Muscle of arm (tissue), 12 donors: ENCODE data around the gene EIF2AK3. TPM values are rescaled to one million over a fixed set of nuclear protein-coding genes. Genes with fewer than 3 reads are reported as not detected.
"Not testable (repeated sequence)": the region's sequence is repeated elsewhere in the genome, so short reads cannot be mapped to it uniquely, and the experiment has no call there.

Source experiments
- DNase-seq: peaks from one replicate; pipeline ENCODE4 v3.0.0-alpha.2; 2013
- polyA plus RNA-seq, 12 donors: library from polyadenylated mRNA; unstranded; fragments of 120-200 nt; gene quantifications; one replicate each; pipeline ENCODE4 v1.2.1, GENCODE V29; 2013; ENCODE audit not compliant: insufficient read length in 12 of 12

Gene EIF2AK3
- polyA plus RNA-seq, 12 donors = 16.1 to 32.7 (median 22.8) TPM; not detected in 1

DNA sequence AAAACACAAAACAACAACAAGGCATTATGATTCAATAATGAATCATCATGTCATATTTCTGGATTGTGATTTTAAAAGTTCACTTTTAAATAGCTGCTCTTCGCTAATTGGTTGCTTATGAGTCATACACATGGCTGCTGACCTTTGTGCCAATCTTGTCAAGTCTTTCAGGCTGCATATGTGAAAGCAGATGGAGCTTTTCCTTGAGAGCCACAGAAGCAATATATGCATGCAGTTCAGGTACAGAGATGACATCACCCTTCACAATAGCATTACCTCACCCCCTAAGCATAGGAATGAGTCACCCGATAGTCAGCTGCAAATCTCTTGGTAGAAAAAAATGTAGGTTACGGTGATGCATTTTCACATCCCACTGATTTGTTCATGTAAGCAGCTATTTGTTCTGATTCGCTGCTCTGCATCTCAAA, 27.2 kb downstream of the EIF2AK3 start:
- DNase-seq = peak; percentile 36

- no peak for DNase-seq
Measured at GRCh38 chr2:88599527-88599926, 27.7 kb downstream of the EIF2AK3 start.

DNA sequence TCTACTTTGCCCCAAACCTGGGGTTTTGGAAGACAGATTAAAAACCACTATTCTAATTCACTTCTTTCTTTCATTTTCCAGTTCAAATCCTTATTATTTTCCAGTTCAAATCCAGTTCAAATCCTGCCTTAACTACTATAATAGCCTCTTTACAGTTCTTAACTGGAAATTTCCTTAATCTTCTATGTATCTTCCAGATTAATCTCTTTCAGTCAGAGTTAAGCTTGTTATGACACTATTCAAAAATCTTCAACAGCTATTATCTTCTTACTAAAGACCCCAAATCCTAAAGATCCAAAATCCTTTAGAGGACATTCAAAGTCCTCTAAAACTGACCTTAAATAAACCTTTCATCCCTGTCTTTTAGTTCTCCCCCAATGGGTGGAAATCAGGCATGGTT, 30.1 kb downstream of the EIF2AK3 start:
- no peak for DNase-seq

- DNase-seq = no peak
Measured at GRCh38 chr2:88596141-88596830, 31.0 kb downstream of the EIF2AK3 start.

- no peak for DNase-seq
Measured at GRCh38 chr2:88591698-88592097, 35.6 kb downstream of the EIF2AK3 start.

DNA sequence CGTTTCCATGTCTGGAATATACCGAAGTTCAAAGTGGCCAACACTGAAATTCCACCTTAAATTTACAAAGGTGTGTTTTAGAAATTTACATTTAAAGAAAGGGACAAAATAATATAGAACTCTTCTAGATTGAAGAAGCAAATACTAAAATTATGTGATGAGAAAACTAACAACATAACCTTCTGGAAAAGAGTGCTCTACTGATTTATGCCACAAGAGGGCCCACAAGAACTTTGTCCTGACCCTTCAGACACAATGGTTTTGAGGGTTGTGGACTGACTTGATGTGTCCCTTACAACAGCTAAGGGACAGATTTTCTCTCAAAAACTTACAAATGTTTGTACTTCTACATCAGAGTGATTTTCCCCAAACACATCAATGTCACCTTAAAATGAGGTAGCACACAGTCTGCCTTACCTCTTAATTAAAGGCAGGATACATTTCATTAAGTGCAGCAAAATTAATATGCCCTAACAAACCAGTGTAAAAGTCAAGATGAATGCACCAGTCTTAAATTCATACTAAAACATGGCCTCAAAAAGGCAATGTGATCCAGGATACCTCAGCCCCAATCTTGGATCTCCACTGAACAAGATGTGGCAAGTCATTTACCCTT, 36.2 kb downstream of the EIF2AK3 start:
- DNase-seq = peak; percentile 48

GRCh38 chr2:88585969-88586368, 41.3 kb downstream of the EIF2AK3 start:
- no peak for DNase-seq

GRCh38 chr2:88582030-88582429, 45.2 kb downstream of the EIF2AK3 start:
- no peak for DNase-seq

DNA sequence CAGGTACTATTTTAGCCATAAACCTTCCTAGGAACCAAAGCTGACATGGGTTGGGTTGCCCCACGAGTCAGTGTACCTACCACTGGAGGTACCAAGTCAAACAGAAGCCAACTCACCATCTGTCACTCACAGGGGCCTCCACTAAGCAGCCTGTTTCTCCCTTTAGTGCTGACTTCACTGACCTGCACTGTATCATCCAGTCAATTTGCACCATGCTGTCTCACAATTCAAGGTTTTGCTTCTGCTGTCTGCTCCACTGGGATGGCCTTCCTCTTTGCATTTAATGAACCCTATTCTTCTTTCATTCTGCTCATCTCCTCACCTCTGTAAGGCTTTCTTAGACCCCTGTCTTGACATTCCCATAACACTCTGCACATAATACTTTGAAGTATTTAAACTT, 47.2 kb downstream of the EIF2AK3 start:
- DNase-seq = no peak

DNA sequence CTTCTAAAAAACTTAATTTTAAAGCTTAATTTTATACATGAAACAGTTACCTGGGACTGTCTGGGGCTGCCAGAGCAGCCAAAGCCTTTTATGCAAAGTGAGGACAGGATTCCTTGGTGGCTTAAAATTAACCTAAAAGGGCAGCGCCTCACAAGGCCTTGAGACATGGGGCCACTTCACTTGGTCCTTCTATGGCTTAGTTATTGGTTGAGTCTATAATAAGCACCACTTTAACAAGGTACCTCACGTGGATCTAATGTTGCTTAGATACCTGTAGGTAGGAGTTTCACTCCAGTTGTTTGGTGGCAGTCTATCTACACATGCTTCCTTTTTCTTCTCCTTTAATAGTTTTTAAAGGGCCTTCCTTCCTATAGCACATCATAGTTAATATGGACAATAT, 51.6 kb downstream of the EIF2AK3 start:
- DNase-seq = no peak

GRCh38 chr2:88575051-88575450, 52.2 kb downstream of the EIF2AK3 start:
- DNase-seq = no peak

DNA sequence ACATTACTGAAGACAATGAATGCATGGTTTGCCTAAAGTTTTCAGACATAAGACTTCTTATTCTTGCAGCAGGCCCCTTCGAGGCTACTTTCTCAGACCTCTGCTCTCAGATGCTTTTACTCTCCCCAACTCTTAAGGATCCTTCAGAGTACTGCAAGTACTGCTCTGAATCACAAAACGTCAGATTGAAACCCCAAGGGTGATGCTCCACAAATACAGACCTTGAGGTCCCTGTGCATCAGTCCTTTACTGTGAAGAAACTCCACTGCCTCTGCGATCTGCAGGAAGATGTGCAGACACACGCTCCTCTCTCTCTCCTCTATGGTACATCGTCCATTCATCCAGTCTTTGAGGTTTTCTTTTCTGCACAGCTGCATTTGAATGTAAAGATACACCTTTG, 52.8 kb downstream of the EIF2AK3 start:
- DNase-seq = no peak

DNA sequence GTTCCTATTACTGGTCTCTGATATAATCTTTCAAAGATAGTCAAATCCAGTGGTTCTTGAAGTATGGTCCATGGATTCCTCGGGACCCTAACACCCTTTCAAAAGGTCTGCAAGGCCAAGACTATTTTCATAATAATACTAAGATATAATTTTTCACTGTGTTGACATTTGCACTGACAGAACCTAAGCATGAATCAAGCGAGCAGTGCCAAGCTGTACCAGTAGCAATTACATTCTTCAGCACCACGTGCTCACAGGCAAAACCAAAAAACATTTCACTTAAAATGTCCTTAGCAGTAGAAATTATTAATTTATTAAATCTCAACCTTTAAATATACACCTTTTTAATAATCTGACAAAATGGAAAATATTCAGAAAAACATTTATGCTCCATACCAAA, 59.1 kb downstream of the EIF2AK3 start:
- DNase-seq = no peak

DNA sequence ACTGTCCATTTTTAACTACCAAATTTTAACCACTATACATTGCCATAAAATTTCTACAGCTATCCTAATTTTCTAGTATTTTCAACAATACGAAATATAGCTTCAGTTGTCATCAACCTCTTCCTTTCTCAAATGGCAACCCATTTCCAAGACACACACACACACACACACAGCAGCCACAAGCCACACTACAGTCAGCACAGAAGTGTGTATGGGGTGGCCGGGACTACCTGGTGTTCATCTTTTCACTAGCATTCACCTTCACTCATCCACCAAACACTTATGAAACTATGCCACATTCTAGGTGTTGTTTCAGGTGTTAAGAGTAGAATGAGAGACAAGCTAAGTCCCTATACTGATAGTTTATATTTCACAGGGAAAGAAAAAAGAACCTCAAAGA, 62.9 kb downstream of the EIF2AK3 start:
- no peak for DNase-seq

DNA sequence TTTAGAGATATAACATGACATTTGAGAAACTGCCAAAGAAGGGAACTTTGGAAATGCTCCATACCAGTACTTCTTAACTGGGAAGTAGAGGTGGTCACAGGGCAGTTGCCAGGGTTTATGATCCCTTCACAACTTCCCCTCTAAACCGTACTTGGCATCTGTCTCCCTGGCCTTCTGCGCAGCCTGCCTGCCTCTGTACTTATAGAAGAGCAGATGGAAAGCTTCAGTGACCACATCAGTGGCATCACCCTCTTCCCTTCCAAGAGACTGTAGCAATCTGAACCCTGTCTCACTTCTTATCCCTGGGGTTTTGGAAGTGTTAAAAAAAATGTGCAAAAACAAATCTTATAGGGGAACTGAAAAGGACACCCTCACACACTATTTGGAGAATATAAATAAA, 64.1 kb downstream of the EIF2AK3 start:
- DNase-seq = no peak

DNA sequence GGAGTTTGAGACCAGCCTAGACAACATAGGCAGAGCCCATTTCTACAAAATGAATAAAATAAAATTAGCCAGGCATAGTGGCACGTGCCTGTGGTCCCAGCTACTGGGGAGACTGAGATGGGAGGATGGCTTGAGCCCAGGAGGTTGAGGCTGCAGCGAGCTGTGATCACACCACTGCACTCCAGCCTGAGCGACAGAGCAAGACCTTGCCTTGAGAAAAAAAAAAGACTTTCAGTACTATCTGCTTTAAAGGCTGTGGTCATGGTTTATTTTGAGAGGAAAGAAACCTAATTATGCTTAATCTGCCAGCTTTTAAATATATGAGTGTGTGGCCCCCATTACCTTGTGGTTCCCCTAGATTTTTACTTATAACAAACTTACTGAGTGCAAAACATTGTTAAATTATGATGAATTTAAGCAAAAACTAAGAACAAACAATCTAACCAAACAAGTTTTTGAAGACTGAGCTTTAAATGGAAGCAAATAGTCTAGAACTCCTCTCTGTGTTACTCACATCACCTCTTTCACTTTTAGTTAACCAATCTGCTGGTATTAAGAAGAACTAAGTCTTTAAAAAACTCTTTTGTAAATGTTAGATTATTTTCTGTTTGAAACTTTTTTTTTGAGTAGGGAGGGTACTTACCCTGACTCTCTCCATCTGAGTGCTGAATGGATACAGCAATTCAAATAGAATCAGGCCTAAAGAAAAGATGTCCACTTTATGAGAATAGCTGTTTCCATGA, 65.4 kb downstream of the EIF2AK3 start:
- DNase-seq = no peak

- DNase-seq = no peak
Measured at GRCh38 chr2:88560619-88561307, 66.5 kb downstream of the EIF2AK3 start.

- no peak for DNase-seq
Measured at GRCh38 chr2:88557290-88557689, 70.0 kb downstream of the EIF2AK3 start.

DNA sequence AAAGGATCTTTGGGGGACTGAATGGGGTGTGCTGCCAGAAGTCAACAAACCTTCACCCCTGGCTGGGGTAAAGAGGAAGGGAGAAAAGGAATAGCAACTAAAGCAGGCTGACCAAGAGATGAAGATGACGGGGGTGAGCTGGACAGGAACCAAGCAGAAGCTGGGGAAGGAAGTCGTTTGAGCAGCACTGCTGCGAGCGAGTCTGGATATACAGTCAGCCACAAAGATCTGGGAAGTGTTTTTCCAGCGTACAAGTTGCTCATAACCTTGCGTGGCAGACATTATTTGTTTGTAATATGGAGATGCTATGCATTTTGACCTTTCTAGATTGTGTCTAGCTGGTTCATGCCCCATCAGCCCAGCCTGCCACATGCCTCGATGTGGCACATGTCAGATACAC, 71.2 kb downstream of the EIF2AK3 start:
- no peak for DNase-seq

DNA sequence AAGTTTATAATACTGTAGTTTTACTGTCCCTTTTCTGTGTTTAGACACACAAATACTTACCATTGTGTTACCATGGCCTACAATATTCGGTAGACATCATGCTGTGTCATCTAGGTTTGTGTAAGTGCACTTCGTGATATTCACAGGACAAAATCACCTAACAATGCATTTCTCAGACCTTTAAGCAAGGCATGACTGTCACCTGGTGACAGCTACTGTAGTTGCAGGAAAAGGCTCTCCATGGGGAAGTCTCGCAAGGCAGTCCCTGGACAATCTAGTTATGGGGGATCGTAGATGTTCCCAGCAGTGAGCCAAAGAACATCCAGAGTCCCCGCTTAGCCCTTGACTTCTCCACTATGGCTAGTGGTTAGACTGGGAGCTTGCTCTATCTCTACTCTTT, 73.1 kb downstream of the EIF2AK3 start:
- no peak for DNase-seq

DNA sequence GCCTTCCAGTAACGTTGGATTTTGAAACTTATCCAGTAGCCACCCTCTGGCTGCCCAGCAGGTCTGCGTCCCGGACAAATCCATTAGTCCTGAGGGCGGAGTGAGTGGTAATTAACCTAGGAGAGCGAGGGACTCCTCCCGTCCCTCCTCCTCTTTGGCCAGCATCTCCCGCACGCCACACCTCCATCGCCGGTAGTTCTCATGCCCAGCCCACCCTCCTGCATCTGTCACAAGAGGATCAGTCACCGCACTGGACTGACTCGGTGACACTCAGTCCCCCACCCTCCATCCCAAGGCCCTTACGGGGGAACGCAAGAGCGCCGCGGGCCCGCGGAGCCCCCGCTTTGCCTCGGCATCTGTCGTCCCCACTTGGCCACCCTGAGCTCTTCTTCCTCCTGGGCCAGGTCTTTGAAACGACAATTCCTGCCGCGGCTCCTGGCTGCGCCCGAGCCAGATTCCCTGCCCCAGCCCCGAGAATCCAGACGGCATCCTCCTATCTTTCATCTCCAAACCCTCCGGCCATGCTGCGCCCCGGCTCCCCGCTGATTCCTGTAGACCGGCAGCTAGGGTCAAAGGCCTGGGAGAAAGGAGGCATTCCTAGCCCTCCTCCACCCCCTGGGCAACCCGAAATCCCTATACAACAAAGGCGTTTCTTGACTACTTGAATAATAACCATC, 77.5 kb downstream of the EIF2AK3 start:
- no peak for DNase-seq

DNA sequence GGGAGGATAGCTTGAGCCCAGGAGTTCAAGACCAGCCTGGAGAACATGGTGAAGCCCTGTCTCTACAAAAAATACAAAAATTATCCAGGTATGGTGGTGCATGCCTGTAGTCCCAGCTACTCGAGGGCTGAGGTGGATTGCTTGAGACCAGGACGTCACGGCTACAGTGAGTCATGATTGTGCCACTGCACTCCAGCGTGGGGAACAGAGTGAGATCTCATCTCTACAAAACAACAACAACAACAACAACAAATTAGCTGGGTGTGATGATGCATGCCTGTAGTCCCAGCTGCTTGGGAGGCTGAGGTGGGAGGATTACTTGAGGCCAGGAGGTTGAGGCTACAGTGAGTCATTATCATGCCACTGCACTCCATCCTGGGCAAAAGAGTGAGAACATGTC, 81.0 kb downstream of the EIF2AK3 start:
- DNase-seq = not testable (repeated sequence)
